Non-pigmented ciliary epithelial cell (primary cell): Measurements from ENCODE around the gene PTPRC.

Experiments used
- DNase-seq: peaks from one replicate; pipeline ENCODE4 v3.0.0-alpha.2; 2010; ENCODE audit warnings: low read depth

PTPRC gene

DNA sequence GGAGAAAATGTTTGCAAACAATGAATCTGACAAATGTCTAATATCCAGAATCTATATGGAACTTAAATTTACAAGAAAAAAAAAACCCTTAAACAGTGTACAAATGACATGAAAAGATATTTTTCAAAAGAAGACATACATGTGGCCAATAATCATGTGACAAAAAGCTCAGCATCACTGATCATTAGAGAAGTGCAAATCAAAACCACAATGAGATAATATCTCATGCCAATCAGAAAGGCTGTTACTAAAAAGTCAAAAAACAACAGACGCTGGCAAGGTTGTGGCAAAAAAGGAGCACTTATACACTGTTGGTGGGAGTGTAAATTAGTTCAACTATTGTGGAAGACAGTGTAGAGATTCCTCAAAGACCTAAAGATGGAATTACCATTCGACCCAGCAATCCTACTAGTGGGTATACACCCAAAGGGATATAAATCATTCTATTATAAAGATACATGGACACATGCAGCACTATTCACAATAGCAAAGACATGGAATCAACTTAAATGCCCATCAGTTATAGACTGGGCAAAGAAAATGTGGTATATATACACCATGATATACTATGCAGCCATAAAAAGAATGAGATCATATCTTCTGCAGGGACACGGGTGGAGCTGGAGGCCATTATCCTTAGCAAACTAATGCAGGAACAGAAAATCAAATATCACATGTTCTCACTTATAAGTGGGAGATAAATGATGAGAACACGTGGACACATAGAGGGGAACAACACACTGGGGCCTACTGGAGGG is 123.2 kb downstream of the PTPRC start:
- DNase-seq = no peak

DNA sequence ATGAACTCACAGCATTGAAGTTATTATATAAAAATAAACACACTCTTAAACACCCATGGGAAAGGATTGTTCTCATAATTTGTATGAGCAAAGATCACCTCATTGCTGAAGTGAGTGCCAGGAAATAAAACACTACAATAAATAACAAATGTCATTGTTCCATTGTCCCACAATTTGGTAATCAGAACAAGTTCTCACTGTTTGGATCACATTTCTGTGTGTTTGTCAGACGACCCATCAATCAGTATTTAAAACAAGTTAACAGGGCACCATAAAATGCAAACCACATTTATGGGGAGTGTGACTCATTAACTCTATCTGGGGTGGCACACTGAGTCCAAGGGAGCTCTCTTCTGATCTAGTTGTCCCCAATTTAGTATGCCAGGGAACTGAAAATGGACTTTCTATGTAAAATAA is 124.5 kb downstream of the PTPRC start:
- DNase-seq = no peak

DNA sequence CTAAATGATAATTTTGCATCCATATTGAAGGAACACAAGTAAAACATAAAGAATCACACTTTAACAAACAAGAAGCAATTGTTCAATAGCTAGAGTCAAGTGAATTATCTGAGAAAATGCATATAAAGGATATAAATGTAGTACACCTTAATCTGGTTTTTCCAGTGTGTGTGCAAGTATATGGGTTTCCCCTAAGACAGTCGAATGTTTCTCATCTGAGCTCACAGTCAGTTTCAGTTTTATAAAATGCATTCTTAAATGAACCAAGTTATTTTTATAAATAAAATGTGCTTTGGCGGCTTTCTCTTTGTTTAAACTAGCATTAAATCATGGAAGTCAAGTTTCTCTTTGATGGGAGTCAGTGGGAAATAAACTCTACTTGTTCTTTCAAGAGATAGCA is 125.9 kb downstream of the PTPRC start:
- DNase-seq = no peak

DNA sequence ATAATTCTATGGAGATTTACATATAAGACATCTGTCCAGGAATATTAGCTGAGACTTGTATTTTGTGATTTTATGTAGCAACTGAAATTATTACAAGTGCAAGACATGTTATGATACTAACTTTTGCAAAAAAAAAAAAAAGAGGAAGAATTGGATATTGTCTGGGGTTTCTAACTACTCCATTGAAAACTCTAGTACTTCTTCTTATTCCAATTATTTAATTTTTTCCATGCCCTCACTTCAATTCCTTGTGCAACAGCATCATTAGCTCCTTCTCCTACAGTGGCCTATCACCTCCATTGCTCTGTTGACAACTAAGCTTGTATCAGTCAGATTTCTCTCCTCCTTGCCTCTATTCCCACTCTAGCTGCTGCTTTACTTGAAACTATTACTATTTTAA is 126.6 kb downstream of the PTPRC start:
- no peak for DNase-seq

DNA sequence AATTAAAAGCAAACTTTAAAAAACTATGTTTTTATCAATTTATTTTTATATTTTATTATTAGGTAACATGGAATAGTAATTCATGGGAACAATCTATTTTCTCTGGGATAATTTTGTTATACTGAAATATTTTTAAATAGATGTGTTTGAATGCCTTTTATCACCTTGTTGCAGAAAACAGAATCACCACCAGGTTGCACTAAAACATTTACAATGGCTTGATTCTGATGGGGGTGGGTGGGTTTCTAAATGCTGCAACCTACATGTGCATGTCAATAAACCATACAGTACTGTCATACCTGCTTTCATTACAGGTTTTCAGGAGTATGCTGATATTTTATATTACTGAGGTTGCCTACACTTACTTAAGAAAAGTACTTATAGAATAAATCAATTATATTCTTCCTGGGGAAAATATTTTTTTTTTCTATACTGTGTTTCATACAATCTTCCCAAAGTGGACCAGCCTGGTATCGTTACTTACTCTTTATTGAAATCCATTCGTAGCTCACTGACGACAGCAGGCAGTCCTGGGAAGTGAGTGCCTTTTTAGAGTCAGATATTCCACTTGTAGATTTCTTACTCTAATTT is 132.8 kb downstream of the PTPRC start:
- peak; percentile 20 for DNase-seq

DNA sequence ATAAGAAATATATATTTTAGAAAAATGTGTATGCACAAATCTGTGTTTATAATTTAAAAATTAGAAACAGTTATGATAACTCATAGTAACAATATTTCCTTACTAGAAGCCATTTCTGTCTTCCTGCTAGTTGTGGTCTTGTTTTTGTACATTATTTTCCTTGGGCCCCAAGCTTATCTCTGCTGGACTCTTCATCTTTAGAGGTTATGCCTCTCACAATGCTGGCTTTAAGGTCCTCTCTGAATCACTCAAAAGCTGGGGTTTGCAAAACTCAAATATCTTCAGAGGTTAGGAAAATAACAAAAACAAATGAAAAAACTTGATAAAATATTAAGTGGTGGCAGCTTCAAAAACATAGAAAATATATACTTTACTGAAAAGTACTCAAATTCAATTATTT is 133.8 kb downstream of the PTPRC start:
- no peak for DNase-seq

DNA sequence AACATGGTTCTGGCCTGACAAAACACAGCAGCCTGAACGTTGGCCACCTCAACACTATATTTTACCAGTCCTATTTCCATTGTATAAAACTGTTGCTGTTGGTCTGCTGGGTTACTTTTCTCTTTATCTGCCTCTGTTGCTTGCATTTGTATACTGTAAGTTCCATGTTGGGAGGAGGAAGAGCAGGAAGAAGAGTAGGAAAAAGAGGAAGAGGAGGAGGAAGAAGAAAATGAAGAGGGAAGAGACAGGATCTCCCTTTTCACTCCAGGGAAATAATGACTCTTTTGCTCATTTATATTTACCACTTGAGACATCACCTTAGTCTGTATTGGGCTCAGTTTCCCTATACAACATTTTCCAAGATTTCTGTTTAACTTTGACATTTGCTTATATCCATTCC is 134.2 kb downstream of the PTPRC start:
- no peak for DNase-seq

DNA sequence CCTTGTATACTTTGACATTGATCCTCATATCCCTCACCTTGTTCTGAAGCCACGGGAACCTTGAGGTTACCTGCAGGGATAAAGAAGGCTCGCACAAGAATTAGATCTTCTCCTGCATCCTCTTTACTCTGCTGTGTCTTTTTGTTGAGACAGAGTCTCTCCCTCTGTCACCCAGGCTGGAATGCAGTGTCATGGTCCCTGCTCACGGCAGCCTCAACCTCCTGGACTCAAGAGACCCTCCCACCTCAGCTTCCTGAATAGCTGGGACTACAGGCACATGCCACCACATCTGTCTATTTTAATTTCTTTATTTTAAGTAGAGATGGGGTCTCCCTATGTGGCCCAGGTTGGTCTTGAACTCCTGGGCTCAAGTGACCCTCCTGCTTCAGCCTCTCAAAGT is 134.7 kb downstream of the PTPRC start:
- DNase-seq = no peak

DNA sequence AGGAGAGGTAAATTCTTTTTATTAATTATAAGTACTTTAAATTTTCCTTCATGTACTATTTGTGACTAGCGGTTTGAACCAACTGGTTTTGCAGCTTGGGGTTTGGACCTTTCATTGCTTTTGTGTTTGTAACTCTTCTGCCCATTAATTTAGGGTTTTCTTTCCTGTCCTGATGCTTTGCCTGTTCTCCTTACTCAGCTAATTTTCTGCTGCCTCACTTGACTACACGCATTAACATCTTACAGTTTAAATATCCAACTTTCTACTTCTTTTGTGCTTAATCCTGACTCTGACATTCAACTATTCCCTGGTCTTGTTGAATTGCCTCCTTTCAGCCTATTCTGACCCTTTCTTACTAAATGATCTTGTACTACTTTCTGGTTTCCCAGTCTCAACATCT is 135.6 kb downstream of the PTPRC start:
- DNase-seq = no peak

DNA sequence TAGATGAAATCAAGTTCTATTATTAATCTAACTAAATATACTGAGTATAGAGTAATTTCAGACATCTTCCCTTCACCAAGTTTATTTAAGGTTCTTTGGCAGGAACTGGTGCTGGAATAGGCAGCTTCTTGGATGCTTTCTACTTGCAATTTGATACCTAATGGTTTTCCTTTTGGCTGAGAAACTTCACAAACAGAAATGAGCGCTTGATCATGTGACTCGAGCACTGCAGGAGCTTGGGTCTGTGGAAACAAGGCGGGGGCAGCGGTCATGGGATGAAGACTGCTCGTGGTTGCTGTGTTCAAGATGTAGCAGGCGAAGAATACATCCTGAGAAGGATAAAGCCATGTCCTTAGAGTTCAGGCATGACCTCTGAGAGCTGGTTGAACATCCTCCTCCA is 136.8 kb downstream of the PTPRC start:
- peak; percentile 34 for DNase-seq

DNA sequence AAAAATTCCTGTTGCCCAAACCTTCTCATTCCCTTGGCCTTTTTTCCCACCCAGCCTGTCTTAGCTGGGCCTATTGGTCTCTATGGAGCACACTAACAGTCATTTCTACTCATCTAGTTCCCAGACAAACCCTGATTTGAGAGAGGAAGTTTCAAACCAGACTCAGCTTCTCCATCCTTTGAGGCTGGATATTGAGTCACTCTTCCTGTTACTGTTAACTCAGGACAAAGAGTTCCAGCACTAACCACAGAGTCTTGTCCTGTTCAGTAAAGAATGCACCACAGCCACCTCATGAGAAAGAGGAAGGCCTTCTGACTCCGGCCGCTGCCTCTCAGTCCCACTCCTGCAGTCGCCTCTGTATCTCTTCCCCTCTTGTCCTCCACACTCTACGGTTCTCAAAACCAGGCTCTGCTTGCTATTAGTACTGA is 137.8 kb downstream of the PTPRC start:
- DNase-seq = peak; percentile 99

DNA sequence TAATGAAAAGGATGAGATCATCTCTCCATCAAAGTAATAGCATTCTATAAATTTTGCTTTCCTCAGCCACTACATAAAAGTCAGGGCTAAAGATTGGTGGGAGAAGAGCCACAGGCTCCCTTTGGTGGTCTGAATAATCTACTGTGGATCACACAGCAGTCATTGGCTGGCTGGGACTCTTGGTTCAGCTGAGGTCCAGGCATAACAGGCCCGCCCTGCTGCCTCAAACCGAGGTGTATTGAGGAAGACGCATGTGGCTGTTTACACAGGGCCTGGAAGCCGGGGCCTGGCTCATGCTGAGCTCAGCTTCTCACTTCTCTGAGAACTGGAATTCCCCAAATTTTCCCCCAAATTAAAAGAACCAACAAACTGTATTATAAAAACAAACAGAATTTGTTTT is 139.2 kb downstream of the PTPRC start:
- no peak for DNase-seq

DNA sequence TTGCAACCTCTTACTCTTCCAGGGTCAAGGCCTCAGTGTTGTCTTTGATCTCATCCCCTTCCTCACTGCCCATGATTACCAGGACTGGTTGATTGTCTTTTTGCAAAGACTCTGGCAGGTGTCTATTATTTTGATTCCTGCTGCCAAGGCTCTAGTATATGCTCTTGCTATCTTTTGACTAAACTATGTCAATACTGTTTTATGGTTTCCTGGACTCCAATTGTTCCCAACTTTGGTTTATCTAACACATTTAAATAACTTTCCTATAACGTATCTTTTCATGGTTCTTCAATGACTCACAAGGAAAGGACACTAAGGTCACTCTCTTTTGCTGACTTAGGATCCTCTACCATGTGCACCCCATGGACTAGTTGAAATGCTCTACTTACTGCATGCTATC is 141.5 kb downstream of the PTPRC start:
- peak; percentile 23 for DNase-seq

DNA sequence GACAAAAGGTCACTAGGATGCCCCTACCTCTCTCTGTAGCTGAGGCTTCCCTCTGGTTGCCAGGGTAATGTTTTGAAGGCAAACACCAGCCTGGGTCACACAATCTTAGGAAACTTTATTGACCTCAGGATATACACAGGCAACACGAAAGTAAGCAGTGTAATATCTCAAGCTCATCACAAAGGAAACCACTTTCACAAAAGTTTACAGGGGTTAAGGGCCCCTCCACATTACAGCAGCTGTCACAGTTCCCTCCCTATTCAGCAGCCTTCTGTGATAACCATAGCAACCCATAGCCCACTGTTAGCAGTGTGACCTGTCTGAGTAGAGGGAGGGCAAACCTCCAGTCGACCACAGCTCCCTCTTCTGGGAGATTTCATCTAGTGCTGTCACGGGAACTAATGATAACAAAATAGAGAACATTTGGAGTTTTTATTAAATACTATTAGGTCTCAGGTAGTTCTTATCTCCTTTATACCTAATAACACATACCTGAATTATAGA is 149.8 kb downstream of the PTPRC start:
- no peak for DNase-seq

DNA sequence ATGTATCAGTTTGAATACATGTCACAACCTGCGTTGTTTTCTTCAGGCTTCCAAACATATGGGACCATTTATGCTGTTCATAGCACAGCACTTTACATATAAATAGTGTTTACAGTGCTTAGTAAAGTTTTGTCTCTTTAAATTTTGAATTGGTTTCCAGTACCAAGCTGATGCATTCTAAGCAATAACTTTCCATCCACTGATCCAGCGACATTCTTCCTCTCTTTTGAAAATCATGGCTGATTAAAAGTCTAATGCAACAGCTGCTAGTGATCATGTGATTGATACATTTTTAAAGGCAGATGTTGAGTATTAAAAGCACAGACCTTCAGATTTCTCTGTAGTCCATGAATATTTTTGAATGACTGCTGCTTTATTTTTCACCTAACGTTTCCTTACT is 154.9 kb downstream of the PTPRC start:
- DNase-seq = no peak

DNA sequence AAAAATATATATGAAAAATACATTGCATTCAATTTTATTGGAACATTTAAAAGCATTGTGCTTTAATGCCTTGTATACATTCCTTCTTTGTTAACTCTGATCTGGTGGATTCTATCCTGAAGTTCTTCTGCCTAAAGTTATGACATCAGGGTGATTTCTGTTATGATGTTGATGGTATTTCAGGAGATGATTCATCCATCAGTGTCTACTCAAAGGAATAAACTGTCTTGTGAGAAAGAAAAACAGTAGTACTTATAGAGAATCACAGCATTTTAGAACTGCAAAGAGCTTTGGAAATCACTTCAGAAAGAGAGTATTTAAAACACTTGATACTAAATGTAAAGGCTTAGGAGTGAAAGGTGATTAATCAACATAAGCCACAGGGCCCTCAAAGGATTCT is 155.7 kb downstream of the PTPRC start:
- no peak for DNase-seq

DNA sequence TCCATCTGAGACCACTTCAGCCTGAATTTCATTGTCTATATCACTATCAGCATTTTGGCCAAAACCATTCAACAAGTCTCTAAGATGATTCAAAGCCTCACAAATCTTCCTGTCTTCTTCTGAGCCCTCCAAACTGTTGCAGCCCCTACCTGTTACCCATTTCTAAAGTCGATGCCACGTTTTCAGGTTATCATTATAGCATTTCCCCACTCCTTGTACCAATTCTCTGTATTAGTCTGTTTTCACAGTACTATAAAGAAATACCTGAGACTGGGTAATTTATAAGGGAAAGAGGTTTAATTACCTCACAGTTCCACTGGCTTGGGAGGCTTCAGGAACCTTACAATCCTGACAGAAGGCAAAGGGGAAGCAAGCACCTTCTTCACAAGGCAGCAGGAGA is 158.8 kb downstream of the PTPRC start:
- no peak for DNase-seq

DNA sequence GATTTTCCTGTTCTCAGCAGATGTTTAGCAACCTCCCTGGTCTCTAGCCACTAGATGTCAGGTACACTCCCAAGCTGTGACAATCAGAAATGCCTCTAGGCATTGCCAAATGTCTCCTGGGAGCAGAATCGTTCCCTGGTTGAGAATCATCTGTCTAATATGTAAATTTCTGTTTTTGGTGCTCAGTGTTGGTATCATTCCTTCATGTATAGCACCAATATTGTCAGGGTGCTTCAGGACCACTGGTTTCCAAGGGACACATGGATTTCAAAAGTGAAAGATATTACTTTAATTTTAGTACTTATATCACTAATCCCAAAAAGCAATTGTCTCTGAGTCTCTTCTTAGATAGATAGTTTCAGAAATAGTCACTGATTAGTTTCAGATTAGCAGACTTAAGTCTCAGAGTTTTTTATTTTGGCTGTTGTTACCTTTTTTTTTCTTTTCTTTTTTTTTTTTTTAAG is 160.1 kb downstream of the PTPRC start:
- no peak for DNase-seq

DNA sequence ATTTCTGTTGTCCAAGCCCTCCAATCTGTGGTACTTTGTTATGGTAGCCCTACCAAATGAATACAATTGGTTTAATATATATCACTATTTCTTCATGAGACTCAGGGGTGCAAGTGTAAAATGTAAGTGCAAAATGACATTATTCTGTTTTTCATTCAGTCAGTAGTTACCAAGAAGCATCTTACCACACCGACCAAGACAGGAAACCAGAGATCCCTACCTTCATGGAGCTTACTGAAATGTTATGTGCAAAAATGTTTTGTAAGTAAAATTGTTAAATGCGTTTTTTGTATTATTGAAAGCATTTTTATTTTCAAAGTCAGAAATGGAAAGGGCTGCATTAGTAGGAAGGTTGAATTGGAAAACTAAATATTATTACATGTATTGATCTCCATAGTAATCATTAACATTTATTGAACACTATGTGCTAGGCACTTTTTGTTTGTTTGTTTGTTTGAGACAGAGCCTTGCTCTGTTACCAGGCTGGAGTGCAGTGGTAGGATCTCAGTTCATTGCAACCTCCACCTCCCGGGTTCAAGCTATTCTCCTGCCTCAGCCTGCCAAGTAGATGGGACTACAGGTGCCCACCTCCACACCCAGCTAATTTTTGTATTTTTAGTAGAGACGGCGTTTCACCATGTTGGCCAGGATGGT is 166.8 kb downstream of the PTPRC start:
- DNase-seq = no peak

DNA sequence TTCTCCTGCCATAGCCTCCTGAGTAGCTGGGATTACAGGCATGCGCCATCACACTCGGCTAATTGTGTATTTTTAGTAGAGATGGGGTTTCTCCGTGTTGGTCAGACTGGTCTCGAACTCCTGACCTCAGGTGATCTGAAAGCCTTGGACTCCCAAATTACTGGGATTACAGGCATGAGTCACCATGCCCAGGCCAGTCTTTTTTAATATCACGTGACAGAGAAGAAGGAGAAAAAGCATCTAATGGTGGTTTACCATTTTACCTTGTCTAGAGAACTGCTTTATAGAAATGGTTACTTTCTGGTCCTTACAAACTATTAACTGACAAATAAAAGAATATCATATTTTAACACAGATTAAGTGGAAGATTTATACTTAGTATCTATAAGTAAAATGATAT is 168.0 kb downstream of the PTPRC start:
- no peak for DNase-seq
